ENCODE measurements around the gene ZFAND2B.

ZFAND2B gene

DNA sequence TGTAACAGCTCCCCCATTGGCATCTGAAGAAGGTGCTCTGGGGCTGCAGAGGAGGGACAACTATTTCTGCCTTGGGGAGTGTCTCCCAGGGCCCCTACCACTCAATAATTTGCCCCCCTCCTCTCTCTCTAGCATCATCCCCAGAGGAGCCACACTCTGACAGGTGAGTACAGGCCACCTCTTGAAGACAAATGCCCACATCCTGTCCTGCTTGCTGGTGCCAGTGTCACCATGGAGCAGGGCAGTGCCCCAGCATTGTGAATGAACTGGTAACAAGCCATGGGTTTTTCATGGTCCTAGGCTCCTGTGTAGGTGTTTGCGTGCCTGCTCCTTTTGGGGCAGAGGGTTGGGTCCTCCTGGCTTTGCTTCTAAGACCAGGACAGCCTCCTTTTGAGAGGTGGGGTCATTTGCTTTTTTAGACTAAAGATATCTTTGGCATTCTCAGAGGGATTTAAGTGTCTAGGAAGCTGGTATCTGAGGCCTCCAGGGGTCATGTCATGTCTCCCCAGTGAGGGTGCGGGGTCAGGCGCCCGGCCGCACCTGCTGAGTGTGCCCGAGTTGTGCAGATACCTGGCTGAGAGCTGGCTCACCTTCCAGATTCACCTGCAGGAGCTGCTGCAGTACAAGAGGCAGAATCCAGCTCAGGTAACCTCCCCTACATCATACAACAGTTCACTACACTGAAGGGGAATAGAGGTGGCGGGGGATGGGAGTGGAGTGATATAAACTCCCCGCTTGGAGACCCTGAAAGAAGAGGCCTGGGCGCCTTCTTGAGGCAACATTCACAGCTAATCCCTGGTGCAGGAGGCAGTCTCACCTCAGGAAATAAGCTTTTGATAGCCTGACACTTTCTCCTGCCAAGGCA is 26.7 kb upstream of the ZFAND2B start:
- DNase-seq (ENCODE audit: low read depth), result no peak
- TF ChIP-seq, protein P1, sequence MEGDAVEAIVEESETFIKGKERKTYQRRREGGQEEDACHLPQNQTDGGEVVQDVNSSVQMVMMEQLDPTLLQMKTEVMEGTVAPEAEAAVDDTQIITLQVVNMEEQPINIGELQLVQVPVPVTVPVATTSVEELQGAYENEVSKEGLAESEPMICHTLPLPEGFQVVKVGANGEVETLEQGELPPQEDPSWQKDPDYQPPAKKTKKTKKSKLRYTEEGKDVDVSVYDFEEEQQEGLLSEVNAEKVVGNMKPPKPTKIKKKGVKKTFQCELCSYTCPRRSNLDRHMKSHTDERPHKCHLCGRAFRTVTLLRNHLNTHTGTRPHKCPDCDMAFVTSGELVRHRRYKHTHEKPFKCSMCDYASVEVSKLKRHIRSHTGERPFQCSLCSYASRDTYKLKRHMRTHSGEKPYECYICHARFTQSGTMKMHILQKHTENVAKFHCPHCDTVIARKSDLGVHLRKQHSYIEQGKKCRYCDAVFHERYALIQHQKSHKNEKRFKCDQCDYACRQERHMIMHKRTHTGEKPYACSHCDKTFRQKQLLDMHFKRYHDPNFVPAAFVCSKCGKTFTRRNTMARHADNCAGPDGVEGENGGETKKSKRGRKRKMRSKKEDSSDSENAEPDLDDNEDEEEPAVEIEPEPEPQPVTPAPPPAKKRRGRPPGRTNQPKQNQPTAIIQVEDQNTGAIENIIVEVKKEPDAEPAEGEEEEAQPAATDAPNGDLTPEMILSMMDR (conservative IDR thresholded peaks at IDR 0.05; ENCODE audit: control insufficient read depth, insufficient read depth, low read depth, low read length), result no peak
- no peak overlapping the region for H3K4me3 ChIP-seq (ENCODE audit: control insufficient read depth, low read depth, low read length)

DNA sequence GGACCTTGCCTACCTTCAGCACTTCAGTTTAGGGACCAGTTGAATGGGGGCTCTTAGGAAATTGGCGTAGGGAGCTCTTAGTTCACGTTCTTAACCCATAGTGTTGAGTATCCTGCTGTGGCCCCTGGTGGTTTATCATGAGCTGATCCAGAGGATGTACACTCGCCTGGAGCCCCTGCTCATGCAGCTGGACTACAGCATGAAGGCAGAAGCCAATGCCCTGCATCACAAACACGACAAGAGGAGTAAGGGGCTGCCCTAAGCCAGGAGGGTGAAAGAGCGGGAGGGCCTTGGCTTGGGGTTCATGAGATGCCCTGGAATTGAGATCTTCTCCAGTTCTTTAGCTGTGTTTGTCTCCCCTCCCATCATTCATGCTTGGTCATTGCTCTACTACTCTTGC is 25.6 kb upstream of the ZFAND2B start:
- DNase-seq (ENCODE audit: low read depth), result no peak
- TF ChIP-seq, protein P1 (conservative IDR thresholded peaks at IDR 0.05; ENCODE audit: control insufficient read depth, insufficient read depth, low read depth, low read length), result no peak
- H3K4me3 ChIP-seq (ENCODE audit: control insufficient read depth, low read depth, low read length), result no peak overlapping the region

GRCh38 chr2:219181531-219181930 is 25.1 kb upstream of the ZFAND2B start:
- H3K4me3 ChIP-seq (ENCODE audit: control insufficient read depth, low read depth, low read length), result no peak overlapping the region
- DNase-seq (ENCODE audit: low read depth), result no peak
- TF ChIP-seq, protein P1 (conservative IDR thresholded peaks at IDR 0.05; ENCODE audit: control insufficient read depth, insufficient read depth, low read depth, low read length), result no peak

- no peak for DNase-seq (ENCODE audit: low read depth)
- TF ChIP-seq, protein P1 (conservative IDR thresholded peaks at IDR 0.05; ENCODE audit: control insufficient read depth, insufficient read depth, low read depth, low read length), result no peak
- no peak overlapping the region for H3K4me3 ChIP-seq (ENCODE audit: control insufficient read depth, low read depth, low read length)
Observed at GRCh38 chr2:219182331-219183150, 24.0 kb upstream of the ZFAND2B start.

- TF ChIP-seq, protein P1 (conservative IDR thresholded peaks at IDR 0.05; ENCODE audit: control insufficient read depth, insufficient read depth, low read depth, low read length), result no peak
- no peak overlapping the region for H3K4me3 ChIP-seq (ENCODE audit: control insufficient read depth, low read depth, low read length)
Observed at GRCh38 chr2:219183151-219183772, 23.3 kb upstream of the ZFAND2B start.

DNA sequence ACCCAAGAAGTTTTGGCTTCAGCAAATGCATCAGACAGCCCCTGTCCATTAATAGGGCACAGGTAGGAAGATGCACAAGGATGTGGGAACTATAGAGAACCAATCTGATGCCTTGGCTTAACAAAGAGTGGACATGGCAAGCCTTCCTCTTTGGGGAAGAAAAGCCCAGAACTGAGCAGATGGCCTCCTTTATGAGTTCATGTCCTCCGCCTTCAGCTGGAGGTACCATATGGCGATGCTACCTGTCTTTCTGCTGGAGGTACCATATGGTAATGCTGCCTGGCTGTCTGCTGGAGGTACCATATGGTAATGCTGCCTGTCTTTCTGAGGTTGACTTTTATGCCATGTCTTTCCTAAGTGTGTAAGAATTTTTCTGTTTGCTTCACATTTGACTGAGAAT is 22.5 kb upstream of the ZFAND2B start:
- no peak for DNase-seq (ENCODE audit: low read depth)
- TF ChIP-seq, protein P1 (conservative IDR thresholded peaks at IDR 0.05; ENCODE audit: control insufficient read depth, insufficient read depth, low read depth, low read length), result no peak
- no peak overlapping the region for H3K4me3 ChIP-seq (ENCODE audit: control insufficient read depth, low read depth, low read length)

More at GRCh38 chr2:219183151-219183772, 23.3 kb upstream of the ZFAND2B start:
- no peak for DNase-seq (ENCODE audit: low read depth)
